ENCODE results near the gene SLC22A5.

SLC22A5 gene

GRCh38 chr5:132418881-132419280 lies 49.4 kb downstream of the SLC22A5 start:
- CTCF ChIA-PET, result interaction anchor here (0.7 to 5.9 kb wide), 7 partner anchors 10 to 81 kb away, joined by 4 to 56 read pairs (median 42); no protein-coding TSS in a partner anchor
- Histone ChIP-seq H3K36me3 (ENCODE audit: control insufficient read depth in 4 of 4, insufficient read depth in 4 of 4, low read length in 3 of 4) (peaks cover 0 to 8% (median 2%) of the 10 kb centered on the region in 4 experiments), H3K9me3 (ENCODE audit: control extremely low read depth in 1 of 5, control insufficient read depth in 4 of 5, insufficient read depth in 2 of 5, low read depth in 1 of 5, low read length in 4 of 5) (no peaks in the 10 kb centered on the region), H3K4me1 (ENCODE audit: control extremely low read depth in 1 of 4, control insufficient read depth in 4 of 4, insufficient read depth in 4 of 4, low read length in 3 of 4) (peaks cover 37 to 96% (median 80%) of the 10 kb centered on the region in 4 experiments), H3K27ac (ENCODE audit: insufficient read depth in 1 of 2, low read depth in 1 of 2, low read length in 2 of 2, poor library complexity in 1 of 2, severe bottlenecking in 2 of 2) (peak overlapping the region; percentile 25 to 80), H3K27me3 (replicated peaks in 2 of 5; ENCODE audit: control insufficient read depth in 4 of 5, insufficient read depth in 5 of 5, low read length in 4 of 5) (no peaks in the 10 kb centered on the region), H3K4me3 (ENCODE audit: control insufficient read depth in 1 of 7, extremely low read depth in 1 of 7, insufficient read depth in 4 of 7, low read depth in 2 of 7, low read length in 6 of 7) (peak overlapping the region in 1 of 7 experiments; percentile 33)
- peak in 2 of 3 donors; percentile 61 to 85 for DNase-seq
- 100% methylated on average over 1 of the region's 2 CpGs for WGBS (ENCODE audit: insufficient coverage)
- POLR2A ChIA-PET, result interaction anchor here (0.6 to 3.5 kb wide), 4 partner anchors 37 to 219 kb away, joined by 3 to 34 read pairs (median 20); partner anchors contain the start of gene IRF1

DNA sequence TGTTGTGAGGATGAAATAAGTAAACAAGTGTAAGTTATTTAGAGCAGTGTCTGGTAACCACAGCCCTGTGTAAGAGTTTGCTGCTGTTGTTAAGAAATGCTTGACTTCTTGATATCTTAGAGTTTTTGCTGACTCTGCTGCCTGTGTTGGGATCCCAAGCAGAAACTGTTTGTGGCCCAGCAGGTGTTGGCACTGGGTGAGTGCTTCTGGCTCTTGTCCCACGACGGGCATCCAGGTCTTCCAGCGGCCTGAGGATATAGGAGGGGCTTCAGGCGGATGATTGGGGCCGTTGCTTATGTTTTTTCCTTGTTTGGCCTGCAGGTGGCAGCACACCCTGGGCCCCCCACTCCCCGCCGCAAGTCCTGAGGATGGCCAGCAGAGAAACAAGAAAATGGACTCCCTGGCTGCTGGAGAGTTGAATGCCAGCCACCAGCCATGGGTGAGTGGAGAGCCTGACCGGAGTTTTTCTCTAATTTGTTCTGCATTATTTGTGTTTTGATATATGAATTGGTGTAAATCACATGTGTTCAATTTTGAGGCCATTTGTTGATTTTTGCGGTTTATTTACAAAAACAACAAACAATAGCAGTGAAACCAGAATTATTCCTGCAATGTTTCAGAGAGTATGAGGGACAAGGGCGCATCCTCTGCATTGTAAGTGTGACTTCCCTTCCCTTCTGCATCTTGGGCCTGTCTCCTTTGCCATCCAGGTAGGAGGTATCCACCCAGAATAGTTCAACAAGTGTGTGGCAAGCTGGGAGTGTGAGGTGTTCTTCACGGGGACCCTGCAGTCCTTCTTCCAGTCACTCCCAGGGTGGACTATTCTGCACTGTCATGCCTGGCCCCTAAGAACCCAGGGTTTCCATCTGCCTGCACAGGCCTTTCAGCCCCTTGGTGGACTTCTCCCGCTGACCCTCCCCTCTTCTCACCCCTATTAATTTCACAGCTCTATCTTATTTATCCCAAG lies 50.3 kb downstream of the SLC22A5 start:
- Histone ChIP-seq H3K27ac (ENCODE audit: insufficient read depth in 1 of 2, low read depth in 1 of 2, low read length in 2 of 2, poor library complexity in 1 of 2, severe bottlenecking in 2 of 2) (peak overlapping the region; percentile 71 to 80), H3K27me3 (replicated peaks in 2 of 5; ENCODE audit: control insufficient read depth in 4 of 5, insufficient read depth in 5 of 5, low read length in 4 of 5) (no peaks in the 10 kb centered on the region), H3K36me3 (ENCODE audit: control insufficient read depth in 4 of 4, insufficient read depth in 4 of 4, low read length in 3 of 4) (peaks cover 0 to 10% (median 2%) of the 10 kb centered on the region in 4 experiments), H3K4me3 (ENCODE audit: control insufficient read depth in 1 of 7, extremely low read depth in 1 of 7, insufficient read depth in 4 of 7, low read depth in 2 of 7, low read length in 6 of 7) (peak overlapping the region in 4 of 7 experiments; percentile 27 to 58 (median 39)), H3K9me3 (ENCODE audit: control extremely low read depth in 1 of 5, control insufficient read depth in 4 of 5, insufficient read depth in 2 of 5, low read depth in 1 of 5, low read length in 4 of 5) (no peaks in the 10 kb centered on the region), H3K4me1 (ENCODE audit: control extremely low read depth in 1 of 4, control insufficient read depth in 4 of 4, insufficient read depth in 4 of 4, low read length in 3 of 4) (peaks cover 41 to 97% (median 83%) of the 10 kb centered on the region in 4 experiments)
- CTCF ChIA-PET, result interaction anchor here (0.7 to 5.8 kb wide), 29 partner anchors 8 to 83 kb away, joined by 3 to 56 read pairs (median 9); partner anchors contain the start of gene IRF1
- WGBS (ENCODE audit: insufficient coverage), result 11% methylated on average over 9 of the region's 12 CpGs
- POLR2A ChIA-PET, result interaction anchor here (0.7 to 3.5 kb wide), 9 partner anchors 9 to 77 kb away, joined by 3 to 34 read pairs (median 5); partner anchors contain the start of gene IRF1
- peak; percentile 74 to 83 (median 81) for DNase-seq

DNA sequence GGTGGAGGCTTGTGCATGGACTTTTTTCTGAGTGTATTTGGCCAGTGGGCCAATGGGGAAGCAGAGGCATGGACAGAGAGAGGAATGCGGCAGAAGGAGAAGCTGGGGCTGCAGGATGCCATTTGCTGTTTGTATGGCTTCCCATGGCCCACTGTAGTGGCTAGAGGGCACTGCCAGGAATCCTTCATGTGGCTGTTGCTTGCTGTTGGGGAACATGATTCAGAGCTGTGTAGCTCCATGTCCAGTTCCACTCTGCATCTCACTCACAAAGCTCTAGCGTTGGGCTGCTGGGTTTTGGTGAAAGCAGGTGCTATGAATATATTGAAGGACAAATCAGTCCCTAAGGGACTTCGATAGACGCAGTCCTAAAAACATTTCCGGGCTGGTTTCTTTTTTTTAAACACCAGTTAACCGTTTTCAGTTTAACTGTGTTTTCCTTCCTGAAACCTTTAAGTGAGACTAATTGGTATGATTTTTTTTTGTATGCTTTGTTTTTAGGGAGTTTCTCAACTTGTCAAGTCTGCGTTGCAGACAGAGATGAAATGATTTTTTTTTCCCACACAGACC lies 51.3 kb downstream of the SLC22A5 start:
- Histone ChIP-seq H3K27me3 (replicated peaks in 2 of 5; ENCODE audit: control insufficient read depth in 4 of 5, insufficient read depth in 5 of 5, low read length in 4 of 5) (no peaks in the 10 kb centered on the region), H3K27ac (ENCODE audit: insufficient read depth in 1 of 2, low read depth in 1 of 2, low read length in 2 of 2, poor library complexity in 1 of 2, severe bottlenecking in 2 of 2) (peak overlapping the region; percentile 71 to 80), H3K4me1 (ENCODE audit: control extremely low read depth in 1 of 4, control insufficient read depth in 4 of 4, insufficient read depth in 4 of 4, low read length in 3 of 4) (peaks cover 43 to 97% (median 88%) of the 10 kb centered on the region in 4 experiments), H3K36me3 (ENCODE audit: control insufficient read depth in 4 of 4, insufficient read depth in 4 of 4, low read length in 3 of 4) (peaks cover 0 to 10% (median 2%) of the 10 kb centered on the region in 4 experiments), H3K9me3 (ENCODE audit: control extremely low read depth in 1 of 5, control insufficient read depth in 4 of 5, insufficient read depth in 2 of 5, low read depth in 1 of 5, low read length in 4 of 5) (no peaks in the 10 kb centered on the region), H3K4me3 (ENCODE audit: control insufficient read depth in 1 of 7, extremely low read depth in 1 of 7, insufficient read depth in 4 of 7, low read depth in 2 of 7, low read length in 6 of 7) (peak overlapping the region in 6 of 7 experiments; percentile 4 to 58 (median 39))
- WGBS (ENCODE audit: insufficient coverage), result 0% methylated on average over 4 of the region's 7 CpGs
- peak in 2 of 3 donors; percentile 60 to 63 for DNase-seq
- ChIA-PET CTCF (interaction anchor here (0.7 to 1.7 kb wide), 24 partner anchors 8 to 82 kb away, joined by 3 to 52 read pairs (median 7); partner anchors contain the start of gene IRF1), POLR2A (interaction anchor here (0.7 to 3.5 kb wide), 9 partner anchors 10 to 76 kb away, joined by 3 to 34 read pairs (median 5); partner anchors contain the start of gene IRF1)

DNA sequence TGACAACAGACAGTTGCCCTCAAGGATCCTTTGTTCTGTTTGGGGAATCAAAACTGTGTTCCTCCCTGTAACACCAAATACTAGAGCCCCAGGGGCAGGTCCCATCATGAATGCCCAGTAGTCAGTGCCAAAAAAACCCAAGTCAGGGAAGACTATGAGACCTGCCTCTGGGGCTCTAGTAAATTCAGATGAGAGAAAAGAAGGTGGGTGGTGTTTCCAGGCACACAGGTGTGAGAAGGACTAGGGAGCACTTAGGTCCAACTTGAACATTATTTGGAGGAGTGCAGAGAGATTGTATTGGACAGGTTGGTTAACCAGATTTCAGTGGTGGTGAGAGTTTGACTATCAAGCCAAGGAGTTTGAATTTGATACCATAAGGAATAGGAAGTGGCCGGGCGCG lies 52.0 kb downstream of the SLC22A5 start:
- ChIA-PET CTCF (interaction anchor here (1.3 to 11.2 kb wide), 12 partner anchors 8 to 50 kb away, joined by 4 to 159 read pairs (median 14); no protein-coding TSS in a partner anchor), POLR2A (interaction anchor here (1.7 to 2.9 kb wide), 2 partner anchors 45 to 68 kb away, joined by 12 to 21 read pairs; partner anchors contain the start of gene IRF1)
- H3K36me3 ChIP-seq (ENCODE audit: control insufficient read depth in 4 of 4, insufficient read depth in 4 of 4, low read length in 3 of 4), result peaks cover 0 to 10% (median 2%) of the 10 kb centered on the region in 4 experiments
- peak overlapping the region in 4 of 7 experiments; percentile 29 to 47 (median 39) for H3K4me3 ChIP-seq (ENCODE audit: control insufficient read depth in 1 of 7, extremely low read depth in 1 of 7, insufficient read depth in 4 of 7, low read depth in 2 of 7, low read length in 6 of 7)
- H3K4me1 ChIP-seq (ENCODE audit: control extremely low read depth in 1 of 4, control insufficient read depth in 4 of 4, insufficient read depth in 4 of 4, low read length in 3 of 4), result peaks cover 48 to 97% (median 95%) of the 10 kb centered on the region in 4 experiments
- WGBS (ENCODE audit: insufficient coverage), result 83% methylated on average over 3 of the region's 3 CpGs
- no peaks in the 10 kb centered on the region for H3K27me3 ChIP-seq (replicated peaks in 2 of 5; ENCODE audit: control insufficient read depth in 4 of 5, insufficient read depth in 5 of 5, low read length in 4 of 5)
- H3K27ac ChIP-seq (ENCODE audit: insufficient read depth in 1 of 2, low read depth in 1 of 2, low read length in 2 of 2, poor library complexity in 1 of 2, severe bottlenecking in 2 of 2), result peak overlapping the region; percentile 71 to 80
- peak in 2 of 3 donors; percentile 43 to 59 for DNase-seq
- H3K9me3 ChIP-seq (ENCODE audit: control extremely low read depth in 1 of 5, control insufficient read depth in 4 of 5, insufficient read depth in 2 of 5, low read depth in 1 of 5, low read length in 4 of 5), result no peaks in the 10 kb centered on the region

- Histone ChIP-seq H3K27me3 (replicated peaks in 2 of 5; ENCODE audit: control insufficient read depth in 4 of 5, insufficient read depth in 5 of 5, low read length in 4 of 5) (no peaks in the 10 kb centered on the region), H3K4me3 (ENCODE audit: control insufficient read depth in 1 of 7, extremely low read depth in 1 of 7, insufficient read depth in 4 of 7, low read depth in 2 of 7, low read length in 6 of 7) (peak overlapping the region in 3 of 7 experiments; percentile 3 to 30 (median 26)), H3K27ac (ENCODE audit: insufficient read depth in 1 of 2, low read depth in 1 of 2, low read length in 2 of 2, poor library complexity in 1 of 2, severe bottlenecking in 2 of 2) (peak overlapping the region; percentile 47 to 93), H3K36me3 (ENCODE audit: control insufficient read depth in 4 of 4, insufficient read depth in 4 of 4, low read length in 3 of 4) (peaks cover 0 to 10% (median 2%) of the 10 kb centered on the region in 4 experiments), H3K4me1 (ENCODE audit: control extremely low read depth in 1 of 4, control insufficient read depth in 4 of 4, insufficient read depth in 4 of 4, low read length in 3 of 4) (peaks cover 59 to 97% (median 97%) of the 10 kb centered on the region in 4 experiments), H3K9me3 (ENCODE audit: control extremely low read depth in 1 of 5, control insufficient read depth in 4 of 5, insufficient read depth in 2 of 5, low read depth in 1 of 5, low read length in 4 of 5) (no peaks in the 10 kb centered on the region)
- DNase-seq, result peak; percentile 67 to 89 (median 81)
- CTCF ChIA-PET, result interaction anchor here (0.8 to 11.2 kb wide), 9 partner anchors 12 to 75 kb away, joined by 3 to 159 read pairs (median 28); no protein-coding TSS in a partner anchor
- WGBS (ENCODE audit: insufficient coverage), result 63% methylated on average over 3 of the region's 5 CpGs
- POLR2A ChIA-PET, result interaction anchor here (0.7 to 6.0 kb wide), 5 partner anchors 34 to 67 kb away, joined by 3 to 48 read pairs (median 4); partner anchors contain the start of gene IRF1
Measured at GRCh38 chr5:132422720-132423437, 53.4 kb downstream of the SLC22A5 start.

DNA sequence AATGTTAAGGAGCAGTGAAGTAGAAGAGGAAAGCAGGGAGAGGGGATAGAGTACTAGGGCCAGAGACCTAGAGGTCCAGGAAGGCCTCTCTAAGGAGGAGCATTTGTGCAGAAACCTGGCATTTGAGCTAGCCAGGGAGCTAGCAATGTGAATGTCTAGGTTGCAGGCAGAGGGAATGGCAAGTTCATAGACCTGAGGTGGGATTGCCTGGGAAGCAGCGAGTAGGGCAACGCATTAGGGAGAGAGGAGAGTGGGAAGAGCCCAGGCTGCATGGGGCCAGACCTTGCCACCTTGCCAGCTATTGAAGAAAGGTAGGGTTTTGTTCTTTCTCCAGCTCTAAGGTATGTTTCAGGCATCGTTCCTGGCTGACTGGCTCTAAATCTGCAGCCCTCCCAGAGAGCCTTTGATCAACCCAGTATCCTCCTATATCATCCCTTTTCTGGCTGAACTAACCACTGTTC lies 54.0 kb downstream of the SLC22A5 start:
- ChIA-PET CTCF (interaction anchor here (0.8 to 11.2 kb wide), 12 partner anchors 12 to 78 kb away, joined by 3 to 159 read pairs (median 18); no protein-coding TSS in a partner anchor), POLR2A (interaction anchor here (0.7 to 6.0 kb wide), 5 partner anchors 34 to 67 kb away, joined by 3 to 48 read pairs (median 4); partner anchors contain the start of gene IRF1)

More for the DNA sequence above, 54.0 kb downstream of the SLC22A5 start:
- WGBS (ENCODE audit: insufficient coverage), result 93% methylated on average over 2 of the region's 3 CpGs
- no peaks in the 10 kb centered on the region for H3K27me3 ChIP-seq (replicated peaks in 2 of 5; ENCODE audit: control insufficient read depth in 4 of 5, insufficient read depth in 5 of 5, low read length in 4 of 5)
- peaks cover 65 to 98% (median 98%) of the 10 kb centered on the region in 4 experiments for H3K4me1 ChIP-seq (ENCODE audit: control extremely low read depth in 1 of 4, control insufficient read depth in 4 of 4, insufficient read depth in 4 of 4, low read length in 3 of 4)
- peak overlapping the region in 2 of 7 experiments; percentile 3 to 13 for H3K4me3 ChIP-seq (ENCODE audit: control insufficient read depth in 1 of 7, extremely low read depth in 1 of 7, insufficient read depth in 4 of 7, low read depth in 2 of 7, low read length in 6 of 7)
- no peak for DNase-seq
- no peaks in the 10 kb centered on the region for H3K9me3 ChIP-seq (ENCODE audit: control extremely low read depth in 1 of 5, control insufficient read depth in 4 of 5, insufficient read depth in 2 of 5, low read depth in 1 of 5, low read length in 4 of 5)
- peak overlapping the region; percentile 47 to 93 for H3K27ac ChIP-seq (ENCODE audit: insufficient read depth in 1 of 2, low read depth in 1 of 2, low read length in 2 of 2, poor library complexity in 1 of 2, severe bottlenecking in 2 of 2)
- H3K36me3 ChIP-seq (ENCODE audit: control insufficient read depth in 4 of 4, insufficient read depth in 4 of 4, low read length in 3 of 4), result peaks cover 0 to 10% (median 2%) of the 10 kb centered on the region in 4 experiments
